HG03575 (cell line): ENCODE measurements around the gene UPK1A.
"Not testable (repeated sequence)": the region's sequence is repeated elsewhere in the genome, so short reads cannot be mapped to it uniquely, and the experiment has no call there.

Source experiments
- ATAC-seq: cut with Tn5 transposase; IDR thresholded peaks from one replicate; pipeline ENCODE4 v1.9.1; 2021; ENCODE audit not compliant: unreplicated experiment, insufficient number of reproducible peaks, low FRiP score; ENCODE audit errors: extremely low read depth

UPK1A gene

GRCh38 chr19:35713904-35714495 lies 47.7 kb downstream of the UPK1A start:
- ATAC-seq: no peak

DNA sequence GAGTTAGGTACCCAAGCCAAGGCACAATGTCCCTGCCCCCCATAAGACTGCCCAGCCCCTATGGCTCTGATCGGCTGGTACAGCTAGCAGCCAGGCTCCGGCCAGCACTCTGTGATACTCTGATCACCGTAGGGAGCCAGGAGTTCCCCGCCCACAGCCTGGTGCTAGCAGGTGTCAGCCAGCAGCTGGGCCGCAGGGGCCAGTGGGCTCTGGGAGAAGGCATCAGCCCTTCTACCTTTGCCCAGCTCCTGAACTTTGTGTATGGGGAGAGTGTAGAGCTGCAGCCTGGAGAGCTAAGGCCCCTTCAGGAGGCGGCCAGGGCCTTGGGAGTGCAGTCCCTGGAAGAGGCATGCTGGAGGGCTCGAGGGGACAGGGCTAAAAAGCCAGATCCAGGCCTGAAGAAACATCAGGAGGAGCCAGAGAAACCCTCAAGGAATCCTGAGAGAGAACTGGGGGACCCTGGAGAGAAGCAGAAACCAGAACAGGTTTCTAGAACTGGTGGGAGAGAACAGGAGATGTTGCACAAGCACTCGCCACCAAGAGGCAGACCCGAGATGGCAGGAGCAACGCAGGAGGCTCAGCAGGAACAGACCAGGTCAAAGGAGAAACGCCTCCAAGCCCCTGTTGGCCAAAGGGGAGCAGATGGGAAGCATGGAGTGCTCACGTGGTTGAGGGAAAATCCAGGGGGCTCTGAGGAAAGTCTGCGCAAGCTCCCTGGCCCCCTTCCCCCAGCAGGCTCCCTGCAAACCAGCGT lies 48.5 kb downstream of the UPK1A start:
- ATAC-seq: no peak

DNA sequence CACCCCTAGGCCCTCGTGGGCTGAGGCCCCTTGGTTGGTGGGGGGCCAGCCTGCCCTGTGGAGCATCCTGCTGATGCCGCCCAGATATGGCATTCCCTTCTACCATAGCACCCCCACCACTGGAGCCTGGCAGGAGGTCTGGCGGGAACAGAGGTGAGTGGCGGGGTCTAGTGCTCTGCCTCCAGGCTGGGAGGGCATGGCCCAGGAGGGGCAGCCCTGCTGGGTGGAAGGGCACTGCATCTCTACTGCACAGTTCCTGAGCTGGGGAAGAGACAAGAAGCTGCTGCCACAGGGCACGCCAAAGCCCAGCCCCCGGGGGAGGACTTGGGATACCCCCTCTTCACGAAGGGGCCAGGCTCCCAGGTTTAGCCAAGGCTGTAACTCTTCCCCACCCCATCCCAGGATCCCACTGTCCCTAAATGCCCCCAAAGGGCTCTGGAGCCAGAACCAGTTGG lies 49.1 kb downstream of the UPK1A start:
- ATAC-seq: no peak

GRCh38 chr19:35715981-35716800 lies 49.9 kb downstream of the UPK1A start:
- no peak for ATAC-seq

GRCh38 chr19:35716801-35717664 lies 50.7 kb downstream of the UPK1A start:
- ATAC-seq: no peak

GRCh38 chr19:35717665-35718344 lies 51.5 kb downstream of the UPK1A start, which contains the start of gene KMT2B:
KMT2B (plus strand) TSS chr19:35718003; CDS start chr19:35718019, 16 bp downstream.
- no peak for ATAC-seq

DNA sequence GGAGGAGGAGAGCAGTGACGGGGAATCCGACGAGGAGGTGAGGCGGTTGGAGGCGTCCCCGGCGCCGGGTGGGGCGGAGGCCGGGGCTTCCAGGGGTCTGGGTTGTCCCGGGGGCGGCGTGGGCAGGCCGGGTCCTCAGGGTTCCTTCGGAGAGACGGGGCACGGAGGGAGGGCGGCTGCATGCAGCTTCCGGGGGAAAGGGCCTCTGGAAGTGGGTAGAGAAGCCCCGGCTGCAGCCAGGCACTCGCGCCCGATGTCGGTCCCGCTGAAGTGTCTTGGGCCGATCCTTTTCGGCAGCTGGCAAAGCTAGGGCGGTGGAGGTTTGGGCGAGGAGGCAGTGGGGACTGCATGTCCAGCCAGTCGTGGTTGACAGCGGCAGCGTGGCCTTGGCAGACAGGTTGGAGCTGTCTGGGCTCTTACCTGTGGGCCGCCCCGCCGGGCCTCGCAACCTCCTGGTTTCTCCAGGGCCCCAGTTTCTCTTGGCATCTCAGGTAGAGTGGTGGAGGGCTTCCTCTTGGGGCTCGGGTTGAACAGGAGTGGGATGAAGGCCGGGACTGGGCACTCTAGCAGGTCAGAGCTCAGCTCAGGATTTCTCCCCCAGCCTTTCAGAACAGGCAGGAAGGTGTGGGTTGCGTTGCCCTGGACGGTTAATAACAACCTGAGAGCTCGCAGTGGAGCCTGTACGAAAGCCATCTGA lies 52.2 kb downstream of the UPK1A start:
- ATAC-seq: no peak

GRCh38 chr19:35719402-35720162 lies 53.3 kb downstream of the UPK1A start:
- no peak for ATAC-seq

- ATAC-seq: no peak
Measured at GRCh38 chr19:35720163-35720524, 53.8 kb downstream of the UPK1A start.

- ATAC-seq: no peak
Measured at GRCh38 chr19:35720648-35721047, 54.3 kb downstream of the UPK1A start.

DNA sequence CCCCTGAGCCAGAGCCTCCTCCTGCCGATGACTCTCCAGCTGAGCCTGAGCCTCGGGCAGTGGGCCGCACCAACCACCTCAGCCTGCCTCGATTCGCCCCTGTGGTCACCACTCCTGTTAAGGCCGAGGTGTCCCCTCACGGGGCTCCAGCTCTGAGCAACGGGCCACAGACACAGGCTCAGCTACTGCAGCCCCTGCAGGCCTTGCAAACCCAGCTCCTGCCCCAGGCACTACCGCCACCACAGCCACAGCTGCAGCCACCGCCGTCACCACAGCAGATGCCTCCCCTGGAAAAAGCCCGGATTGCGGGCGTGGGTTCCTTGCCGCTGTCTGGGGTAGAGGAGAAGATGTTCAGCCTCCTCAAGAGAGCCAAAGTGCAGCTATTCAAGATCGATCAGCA lies 55.1 kb downstream of the UPK1A start:
- ATAC-seq: no peak

DNA sequence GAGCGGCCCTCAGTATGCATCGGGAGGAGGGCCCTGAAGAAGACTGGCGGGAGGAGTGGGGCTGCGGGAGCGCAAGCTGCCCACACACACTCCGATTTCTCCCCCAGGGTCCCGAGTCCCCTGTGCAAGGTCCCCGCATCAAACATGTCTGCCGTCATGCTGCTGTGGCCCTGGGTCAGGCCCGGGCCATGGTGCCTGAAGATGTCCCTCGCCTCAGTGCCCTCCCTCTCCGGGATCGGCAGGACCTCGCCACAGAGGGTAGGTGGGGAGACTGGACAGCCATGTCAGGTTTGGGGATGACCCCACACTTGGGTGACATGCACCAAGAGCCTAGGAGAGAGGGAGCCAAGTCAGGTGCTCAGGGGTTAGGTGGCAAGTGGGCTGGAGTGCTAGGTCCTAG lies 56.1 kb downstream of the UPK1A start:
- ATAC-seq: no peak

DNA sequence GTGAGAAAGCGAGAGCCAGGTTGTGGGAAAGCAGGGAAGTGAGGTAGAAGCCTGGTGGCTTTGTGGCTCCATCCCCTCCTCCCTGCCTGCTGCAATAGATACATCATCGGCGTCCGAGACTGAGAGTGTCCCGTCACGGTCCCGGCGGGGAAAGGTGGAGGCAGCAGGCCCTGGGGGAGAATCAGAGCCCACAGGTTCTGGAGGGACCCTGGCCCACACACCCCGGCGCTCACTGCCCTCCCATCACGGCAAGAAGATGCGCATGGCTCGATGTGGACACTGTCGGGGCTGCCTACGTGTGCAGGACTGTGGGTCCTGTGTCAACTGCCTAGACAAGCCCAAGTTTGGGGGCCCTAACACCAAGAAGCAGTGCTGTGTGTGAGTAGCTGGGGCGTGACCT lies 56.6 kb downstream of the UPK1A start:
- no peak for ATAC-seq

DNA sequence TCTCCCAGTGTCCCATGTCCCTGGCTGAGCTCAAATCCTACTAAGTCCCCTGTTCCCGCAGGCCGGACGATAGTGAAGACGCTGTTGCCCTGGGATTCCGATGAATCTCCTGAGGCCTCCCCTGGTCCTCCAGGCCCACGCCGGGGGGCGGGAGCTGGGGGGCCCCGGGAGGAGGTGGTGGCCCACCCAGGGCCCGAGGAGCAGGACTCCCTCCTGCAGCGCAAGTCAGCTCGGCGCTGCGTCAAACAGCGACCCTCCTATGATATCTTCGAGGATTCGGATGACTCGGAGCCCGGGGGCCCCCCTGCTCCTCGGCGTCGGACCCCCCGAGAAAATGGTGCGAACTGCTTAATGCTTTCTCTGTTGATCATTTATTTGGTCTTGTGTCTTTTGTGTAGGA lies 57.4 kb downstream of the UPK1A start:
- no peak for ATAC-seq

GRCh38 chr19:35724132-35724531 lies 57.8 kb downstream of the UPK1A start:
- not testable (repeated sequence) for ATAC-seq

- no peak for ATAC-seq
Measured at GRCh38 chr19:35724560-35724959, 58.2 kb downstream of the UPK1A start.

- ATAC-seq: no peak
Measured at GRCh38 chr19:35725216-35725861, 59.0 kb downstream of the UPK1A start.
